ENCODE measurements around the gene MOG. TPM values are rescaled to one million over a fixed set of nuclear protein-coding genes. Genes with fewer than 3 reads are reported as not detected.

Gene MOG
- total RNA-seq: under 0.01 TPM

- FAIRE-seq (no peak), DNase-seq (ENCODE audit: low spot score in 2 of 2) (no peak)
Observed at GRCh38 chr6:29656798-29657197, at the start of gene MOG. MOG (plus strand) TSS chr6:29657092; CDS start chr6:29657210, 118 bp downstream.

GRCh38 chr6:29608131-29608530 is 48.8 kb upstream of the MOG start:
- DNase-seq (ENCODE audit: low spot score in 2 of 2) (no peak), FAIRE-seq (no peak)

GRCh38 chr6:29610540-29610939 is 46.4 kb upstream of the MOG start:
- FAIRE-seq: no peak

GRCh38 chr6:29611426-29611825 is 45.5 kb upstream of the MOG start:
- DNase-seq (ENCODE audit: low spot score in 2 of 2) (no peak), FAIRE-seq (no peak)

More at GRCh38 chr6:29610540-29610939, 46.4 kb upstream of the MOG start:
- no peak for DNase-seq (ENCODE audit: low spot score in 2 of 2)

- no peak for FAIRE-seq
- DNase-seq (ENCODE audit: low spot score in 2 of 2): no peak
Observed at GRCh38 chr6:29617782-29618554, 38.9 kb upstream of the MOG start.

GRCh38 chr6:29619578-29620160 is 37.2 kb upstream of the MOG start:
- no peak for FAIRE-seq
- DNase-seq (ENCODE audit: low spot score in 2 of 2): no peak

GRCh38 chr6:29620630-29621029 is 36.3 kb upstream of the MOG start:
- no peak for DNase-seq (ENCODE audit: low spot score in 2 of 2)
- FAIRE-seq: no peak

GRCh38 chr6:29624520-29624961 is 32.4 kb upstream of the MOG start:
- DNase-seq (ENCODE audit: low spot score in 2 of 2): no peak
- no peak for FAIRE-seq

- no peak for FAIRE-seq
- no peak for DNase-seq (ENCODE audit: low spot score in 2 of 2)
Observed at GRCh38 chr6:29625337-29625930, 31.5 kb upstream of the MOG start.

GRCh38 chr6:29626948-29627754 is 29.7 kb upstream of the MOG start:
- no peak for FAIRE-seq
- DNase-seq (ENCODE audit: low spot score in 2 of 2): no peak

GRCh38 chr6:29627755-29628418 is 29.0 kb upstream of the MOG start:
- FAIRE-seq (no peak), DNase-seq (ENCODE audit: low spot score in 2 of 2) (peak; percentile 85 to 87)

- DNase-seq (ENCODE audit: low spot score in 2 of 2) (peak; percentile 77 to 79), FAIRE-seq (no peak)
Observed at GRCh38 chr6:29628419-29629281, 28.2 kb upstream of the MOG start.

GRCh38 chr6:29629571-29629970 is 27.3 kb upstream of the MOG start:
- DNase-seq (ENCODE audit: low spot score in 2 of 2) (no peak), FAIRE-seq (no peak)

- DNase-seq (ENCODE audit: low spot score in 2 of 2): no peak
- FAIRE-seq: no peak
Observed at GRCh38 chr6:29630315-29630714, 26.6 kb upstream of the MOG start.

- FAIRE-seq: no peak
- DNase-seq (ENCODE audit: low spot score in 2 of 2): no peak
Observed at GRCh38 chr6:29631209-29631810, 25.6 kb upstream of the MOG start.

GRCh38 chr6:29631860-29632731 is 24.8 kb upstream of the MOG start:
- no peak for FAIRE-seq
- DNase-seq (ENCODE audit: low spot score in 2 of 2): peak; percentile 63 to 64

GRCh38 chr6:29632789-29633533 is 23.9 kb upstream of the MOG start, which contains the start of gene GABBR1:
GABBR1 (minus strand) TSS chr6:29633183; CDS start chr6:29632385, 798 bp downstream.
- DNase-seq (ENCODE audit: low spot score in 2 of 2) (peak; percentile 91 to 92), FAIRE-seq (no peak)

Measured in frontal cortex (tissue), 4 donors.